ENCODE measurements around the gene TMEM132C.

- TF ChIP-seq EZH2 (optimal IDR thresholded peaks at IDR 0.05; ENCODE audit: low read depth, low read length) (no peak), CTCF (IDR thresholded peaks at IDR 0.05; ENCODE audit: low read length) (no peak)
Measured at GRCh38 chr12:128365651-128366231, 98.8 kb downstream of the TMEM132C start.

Measured in MM.1S (cell line).